GM19099 (cell line): ENCODE results near the gene LONP2.

ENCODE experiments used
- POLR2A ChIP-seq: IDR thresholded peaks from 3 replicates; pipeline ENCODE4 v1.6.1; 2011; ENCODE audit warnings: low read depth; ENCODE audit not compliant: insufficient read length; ENCODE audit errors: extremely low read depth

LONP2 gene

DNA sequence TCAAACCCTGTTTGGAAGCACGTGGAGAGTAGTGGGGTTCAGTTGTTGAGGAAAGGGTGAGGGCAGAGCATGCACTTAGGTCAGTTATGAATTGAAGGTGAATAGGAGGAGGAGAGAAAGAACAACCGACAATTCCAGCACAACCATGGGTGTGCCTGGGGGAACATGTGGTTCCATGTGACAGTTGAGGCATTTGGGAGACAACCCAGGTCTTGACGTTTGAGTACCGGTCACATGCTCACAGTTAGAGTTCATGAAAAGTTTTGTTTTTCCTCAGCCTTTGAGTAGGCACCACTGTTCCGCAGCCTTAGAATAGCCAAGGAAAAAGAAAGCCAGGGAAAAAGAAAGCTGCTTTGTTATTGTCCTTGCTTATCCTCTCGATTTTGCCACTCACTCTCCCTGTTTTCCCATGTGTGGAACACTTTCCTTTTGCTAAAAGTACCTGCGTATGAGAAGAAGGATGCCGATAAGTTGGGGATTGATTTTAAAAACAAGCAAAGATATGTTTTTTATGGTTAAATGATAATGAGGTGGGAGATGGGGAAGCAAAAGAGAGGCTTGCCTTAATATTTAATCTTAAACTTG lies 28.8 kb downstream of the LONP2 start:
- TF ChIP-seq POLR2A = no peak

DNA sequence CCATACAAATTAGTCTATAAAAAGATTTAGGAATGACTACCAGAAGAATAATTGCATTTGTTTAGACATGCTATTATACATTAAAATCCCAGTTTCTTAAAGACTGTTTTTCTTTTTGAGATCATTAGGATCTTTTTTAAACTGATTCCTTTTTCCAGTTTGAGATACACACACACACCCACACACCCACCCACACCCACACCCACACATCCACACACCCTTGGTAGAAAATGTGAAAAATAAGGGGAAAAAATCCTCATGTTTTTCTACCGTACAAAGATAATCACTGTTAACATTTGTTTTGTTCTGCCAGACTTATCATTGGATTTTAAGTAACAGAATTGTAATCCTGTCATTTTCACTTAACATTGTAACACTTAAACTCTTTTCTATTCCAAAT lies 30.4 kb downstream of the LONP2 start:
- TF ChIP-seq POLR2A = no peak

DNA sequence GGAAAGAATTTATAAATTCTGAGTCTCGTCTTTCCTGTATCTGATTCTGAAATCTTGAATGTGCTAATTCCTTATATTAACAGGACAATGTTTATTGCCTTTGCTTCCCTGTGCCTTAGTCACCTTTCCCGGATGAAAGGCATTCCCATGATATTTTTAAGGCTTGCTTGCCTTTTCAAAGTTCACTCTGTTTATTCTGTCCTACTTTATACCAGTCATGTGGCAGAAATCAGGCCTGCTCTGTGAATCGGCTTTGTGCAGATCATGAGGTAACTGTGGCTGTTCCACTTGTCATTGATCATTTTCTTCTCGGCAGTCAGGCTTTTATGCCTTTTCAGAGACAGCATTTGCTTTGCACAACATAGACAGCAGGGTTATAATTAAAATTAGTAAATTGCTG lies 32.0 kb downstream of the LONP2 start:
- TF ChIP-seq POLR2A = no peak

DNA sequence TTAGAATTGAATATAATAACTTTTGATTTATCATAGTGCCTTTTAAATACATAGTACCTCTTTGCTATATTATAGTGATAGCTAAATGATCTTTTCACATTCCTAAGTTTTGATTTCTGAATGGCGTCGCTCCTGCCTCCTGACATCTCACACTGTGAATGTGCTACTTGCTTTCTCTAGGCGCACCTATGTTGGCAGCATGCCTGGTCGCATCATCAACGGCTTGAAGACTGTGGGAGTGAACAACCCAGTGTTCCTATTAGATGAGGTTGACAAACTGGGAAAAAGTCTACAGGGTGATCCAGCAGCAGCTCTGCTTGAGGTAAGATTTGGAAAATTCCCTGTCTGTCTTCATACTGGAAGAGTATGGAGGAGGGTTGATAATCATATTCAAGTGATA lies 33.1 kb downstream of the LONP2 start:
- no peak for TF ChIP-seq POLR2A

DNA sequence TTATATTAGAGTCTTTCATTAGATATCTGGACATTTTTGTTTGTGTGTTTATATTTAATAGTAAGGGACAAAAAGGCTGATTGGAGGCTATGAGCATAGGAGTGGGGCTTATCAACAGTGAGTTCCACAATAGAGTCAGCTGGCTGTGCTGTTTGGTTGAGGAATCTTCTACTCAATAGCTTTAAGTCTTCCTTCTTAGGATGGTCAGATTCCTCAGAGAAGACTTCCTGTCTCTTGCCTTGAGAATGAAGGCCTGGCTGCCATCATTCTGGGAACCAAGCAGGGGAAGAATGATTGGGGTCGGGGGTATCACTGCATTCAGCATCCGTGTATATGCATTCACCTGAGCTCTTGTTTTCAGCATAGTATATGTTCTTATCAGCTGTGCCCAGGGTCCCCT lies 35.1 kb downstream of the LONP2 start:
- no peak for TF ChIP-seq POLR2A

DNA sequence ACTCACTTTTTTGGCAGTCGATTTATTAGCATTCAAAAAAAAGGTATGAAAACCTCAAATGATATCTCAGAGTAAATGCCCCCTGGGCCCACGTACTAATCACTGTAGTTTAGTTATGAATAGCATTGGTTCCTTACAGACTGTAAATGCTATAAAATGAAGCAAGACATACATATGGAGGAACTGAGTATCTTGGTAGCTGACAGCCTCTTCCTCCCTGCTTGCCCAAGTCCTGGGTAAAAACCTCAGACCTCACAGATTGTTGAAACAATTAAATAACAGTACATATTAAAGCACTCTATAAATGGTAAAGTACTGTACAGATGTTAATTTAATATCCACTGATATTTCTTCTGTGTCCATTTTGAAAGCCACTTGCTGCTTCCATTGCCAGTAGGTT lies 36.4 kb downstream of the LONP2 start:
- TF ChIP-seq POLR2A = no peak

DNA sequence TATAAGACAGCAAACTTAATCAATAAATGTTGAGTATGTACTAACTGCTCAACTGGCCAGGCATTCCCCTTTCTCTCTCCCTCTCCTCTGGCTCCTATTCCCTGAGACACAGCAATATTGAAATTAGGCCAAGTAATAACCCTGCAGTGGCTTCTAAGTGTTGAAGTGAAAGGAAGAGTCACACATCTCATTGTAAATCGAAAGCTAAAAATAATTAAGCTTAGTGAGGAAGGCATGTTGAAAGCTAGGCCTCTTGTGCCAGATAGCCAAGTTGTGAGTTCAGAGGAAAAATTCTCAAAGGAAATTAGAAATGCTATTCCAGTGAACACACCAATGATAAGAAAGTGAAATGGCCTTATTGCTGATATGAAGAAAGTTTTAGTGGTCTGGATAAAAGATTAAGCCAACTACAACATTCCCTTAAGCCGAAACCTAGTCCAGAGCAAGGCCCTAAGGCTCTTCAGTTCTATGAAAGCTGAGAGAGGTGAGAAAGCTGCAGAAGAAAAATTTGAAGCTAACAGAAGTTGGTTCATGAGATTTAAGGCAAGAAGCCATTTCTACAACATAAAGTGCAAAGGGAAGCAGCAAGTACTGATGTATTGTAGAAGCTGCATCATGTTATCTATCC lies 38.6 kb downstream of the LONP2 start:
- no peak for TF ChIP-seq POLR2A

DNA sequence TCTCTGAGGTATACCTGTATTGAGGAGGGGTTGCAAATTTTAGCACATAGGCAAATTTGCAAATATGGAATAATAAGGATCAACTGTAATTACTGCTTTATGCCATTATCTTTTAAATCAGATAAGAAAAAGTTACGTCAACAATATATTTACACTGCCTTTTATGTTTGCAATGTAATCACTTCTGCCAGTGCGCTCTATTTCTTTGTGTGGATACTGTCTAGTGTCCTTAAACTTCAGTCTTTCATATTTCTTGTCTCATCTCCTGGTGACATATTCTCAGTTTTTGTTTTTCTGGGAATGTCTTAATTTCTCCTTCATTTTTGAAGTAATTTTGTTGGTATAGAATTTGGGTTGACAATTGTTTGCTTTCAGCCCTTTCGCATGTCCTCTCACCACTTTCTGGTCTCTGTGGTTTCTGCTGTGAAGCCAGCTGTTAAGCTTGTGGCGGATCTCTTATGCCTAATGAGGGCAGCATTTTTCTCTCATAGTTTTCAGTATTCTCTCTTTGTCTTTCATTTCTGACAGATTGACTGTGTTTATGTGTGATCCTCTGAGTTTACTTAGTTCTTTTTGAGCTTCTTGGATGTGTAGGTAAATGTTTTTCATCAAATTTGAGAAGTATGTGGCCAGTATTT lies 40.8 kb downstream of the LONP2 start:
- no peak for TF ChIP-seq POLR2A

DNA sequence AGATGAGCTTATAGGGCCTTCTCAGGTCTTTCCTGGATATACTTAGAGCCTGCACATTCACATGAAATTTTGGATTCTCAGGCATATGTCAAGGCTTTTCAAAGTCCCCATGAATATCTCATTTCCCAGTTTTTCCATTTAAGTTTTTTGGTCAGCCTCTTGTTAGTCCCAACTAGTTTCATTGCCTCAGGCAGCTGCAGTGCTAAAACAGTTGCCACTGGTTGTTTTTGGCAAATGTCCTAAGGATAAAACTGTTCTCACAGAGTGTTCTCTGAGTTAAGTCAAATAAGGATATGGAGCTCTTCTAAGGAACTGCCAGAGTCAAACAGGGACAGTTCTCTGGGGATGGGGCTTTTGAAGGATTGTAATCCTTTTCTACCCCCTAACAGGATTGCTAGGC lies 43.1 kb downstream of the LONP2 start:
- TF ChIP-seq POLR2A = no peak

DNA sequence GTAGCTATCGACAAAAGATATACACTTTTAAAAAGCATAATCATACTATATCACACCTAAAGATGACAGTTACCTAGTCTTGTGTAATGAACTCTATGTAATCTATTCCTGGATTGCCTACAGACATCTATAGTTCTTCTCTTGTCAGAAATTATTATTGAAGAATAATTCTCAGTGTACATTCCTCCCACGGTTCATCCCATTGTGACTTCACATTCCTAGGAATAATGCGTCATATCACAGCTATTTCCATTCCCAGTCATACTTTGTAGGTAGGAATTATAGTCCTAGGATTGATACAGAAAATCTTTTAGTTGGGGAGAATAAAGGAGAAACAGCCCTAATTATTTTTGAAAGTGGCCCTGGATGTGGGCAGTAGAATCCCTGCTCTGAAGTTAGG lies 47.2 kb downstream of the LONP2 start:
- TF ChIP-seq POLR2A = no peak

DNA sequence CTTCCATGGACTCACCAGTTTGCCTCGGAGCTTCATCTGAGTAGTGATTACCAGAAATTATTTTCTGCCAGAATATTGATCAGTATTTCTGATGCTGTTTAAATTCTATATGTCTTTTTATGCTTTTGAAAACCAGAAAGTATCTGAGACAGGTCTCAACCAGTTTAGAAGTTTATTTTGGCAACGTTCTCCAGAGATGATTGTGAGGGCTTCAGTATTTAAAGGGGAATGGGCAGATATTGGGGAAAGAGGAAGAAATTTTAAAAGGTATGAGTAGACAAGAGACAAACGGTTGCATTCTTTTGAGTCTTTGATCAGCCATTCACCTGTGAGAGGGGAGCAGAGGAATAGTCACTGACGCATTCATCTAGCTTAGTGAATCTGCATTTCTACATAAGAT lies 47.7 kb downstream of the LONP2 start:
- no peak for TF ChIP-seq POLR2A

DNA sequence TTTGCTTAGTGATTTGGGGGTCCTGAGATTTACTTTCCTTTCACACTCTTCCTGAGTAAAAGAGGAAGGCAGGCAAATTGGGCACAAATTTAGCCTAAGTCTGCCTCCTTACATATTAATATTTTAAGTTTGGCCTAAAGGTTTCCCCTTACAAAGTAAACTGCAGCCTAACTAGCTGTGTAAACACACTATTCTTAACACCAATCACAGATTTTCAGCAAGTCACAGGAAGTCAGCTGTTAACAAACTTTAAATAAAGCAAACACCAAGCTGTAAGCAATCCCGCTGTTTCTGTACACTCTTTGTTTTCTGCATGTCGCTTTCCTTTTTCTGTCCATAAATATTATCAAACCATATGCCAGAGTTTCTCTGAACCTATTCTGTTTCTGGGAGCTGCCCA lies 48.4 kb downstream of the LONP2 start:
- TF ChIP-seq POLR2A = no peak

DNA sequence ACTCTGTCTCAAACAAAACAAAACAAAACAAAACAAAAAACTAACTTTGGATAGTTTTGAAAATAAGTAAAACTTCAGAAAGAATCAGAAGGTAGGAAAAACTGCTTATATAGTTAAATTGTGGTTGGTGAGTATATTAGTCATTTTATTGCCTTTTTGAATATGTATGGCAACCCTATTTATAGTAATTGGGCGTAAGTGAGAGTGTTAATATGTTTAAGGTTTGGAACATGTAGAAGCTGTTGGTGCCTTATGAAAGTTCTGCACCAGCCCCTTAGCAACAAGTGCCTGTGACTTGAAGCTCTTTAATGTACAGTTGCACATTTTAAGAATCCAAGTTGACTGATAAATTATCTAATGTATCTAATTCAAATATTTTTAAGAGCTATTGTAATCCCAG lies 50.6 kb downstream of the LONP2 start:
- TF ChIP-seq POLR2A = no peak

DNA sequence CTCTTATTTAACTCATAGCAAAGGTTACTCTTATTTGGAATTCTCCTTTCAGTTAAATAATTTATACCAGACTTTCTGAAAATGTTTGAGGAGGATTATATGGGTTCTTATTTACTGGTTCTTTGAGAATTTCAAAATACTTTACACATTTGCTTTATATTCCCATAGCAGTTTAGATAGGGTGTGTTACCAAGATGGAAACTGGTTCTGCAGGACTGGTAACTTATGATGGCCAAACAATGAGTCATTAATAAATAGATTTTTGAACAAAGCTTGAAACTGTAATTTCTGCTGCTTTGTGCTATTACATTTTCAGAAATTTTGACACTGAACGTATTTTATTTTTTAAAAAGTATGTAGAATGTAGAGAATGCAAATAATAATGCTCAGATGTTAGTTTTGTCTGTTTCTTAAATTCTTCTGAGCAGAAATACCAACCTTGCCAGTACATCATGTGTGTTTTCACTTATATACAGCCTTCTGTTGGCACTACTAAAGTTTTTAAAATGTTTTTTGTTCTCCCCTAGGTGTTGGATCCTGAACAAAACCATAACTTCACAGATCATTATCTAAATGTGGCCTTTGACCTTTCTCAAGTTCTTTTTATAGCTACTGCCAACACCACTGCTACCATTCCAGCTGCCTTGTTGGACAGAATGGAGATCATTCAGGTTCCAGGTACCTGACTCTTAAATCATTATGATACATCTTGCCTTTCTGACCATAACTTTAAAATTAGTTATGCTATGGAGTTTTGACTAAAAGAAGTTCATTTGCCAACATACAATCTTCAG lies 51.6 kb downstream of the LONP2 start:
- no peak for TF ChIP-seq POLR2A

DNA sequence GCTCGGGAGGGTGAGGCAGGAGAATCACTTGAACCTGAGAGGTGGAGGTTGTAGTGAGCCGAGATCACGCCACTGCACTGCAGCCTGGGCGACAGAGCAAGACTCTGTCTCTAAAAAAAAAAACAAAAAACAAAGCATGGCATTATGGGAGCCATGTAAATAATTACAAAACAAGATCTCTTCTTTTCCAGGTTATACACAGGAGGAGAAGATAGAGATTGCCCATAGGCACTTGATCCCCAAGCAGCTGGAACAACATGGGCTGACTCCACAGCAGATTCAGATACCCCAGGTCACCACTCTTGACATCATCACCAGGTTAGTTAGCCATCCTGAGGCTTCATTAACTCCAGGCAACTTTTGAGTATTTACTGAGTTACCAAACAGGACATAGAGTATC lies 55.4 kb downstream of the LONP2 start:
- TF ChIP-seq POLR2A = no peak

DNA sequence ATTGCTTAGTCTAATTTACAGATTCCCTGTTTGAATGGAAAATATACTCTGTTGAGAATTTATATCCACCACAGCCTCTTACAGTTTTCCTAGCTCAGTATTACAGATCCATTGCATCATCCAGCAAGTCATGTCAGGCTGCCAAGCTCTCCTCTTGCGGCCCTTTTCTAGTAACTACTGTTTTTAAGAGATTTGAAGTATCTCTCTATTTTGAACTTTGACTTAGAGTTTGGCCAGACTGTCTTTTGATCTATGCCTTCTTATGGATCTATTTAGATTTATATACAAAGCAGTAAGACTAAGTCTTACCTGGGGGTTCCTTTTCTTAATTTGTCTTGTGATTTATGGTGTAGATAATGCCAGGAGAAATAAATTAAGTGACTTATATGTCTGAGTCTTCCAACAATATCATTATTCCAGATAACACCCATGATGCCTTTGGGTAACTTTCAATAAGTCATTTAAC lies 56.3 kb downstream of the LONP2 start:
- TF ChIP-seq POLR2A = no peak
